AG09309 (cell line): ENCODE results near the gene CYLC1.

ENCODE experiments used
- DNase-seq: peaks from one replicate; pipeline ENCODE4 v3.0.0-alpha.2; 2010; ENCODE audit warnings: low read depth
- H3K4me3 ChIP-seq: 2 replicates; pipeline ENCODE4 v1.5.1; 2011; ENCODE audit warnings: mild to moderate bottlenecking, low read depth, low read length, moderate library complexity; ENCODE audit not compliant: control insufficient read depth
- TF ChIP-seq, protein P1 (sequence below): IDR thresholded peaks from 2 replicates; pipeline ENCODE4 v1.5.1; 2011; ENCODE audit warnings: mild to moderate bottlenecking, low read depth, low read length, inconsistent platforms; ENCODE audit not compliant: insufficient read depth, control insufficient read depth; ENCODE audit errors: missing control alignments

The CYLC1 gene

GRCh38 chrX:83906921-83907320, 46.0 kb downstream of the CYLC1 start:
- TF ChIP-seq, protein P1, sequence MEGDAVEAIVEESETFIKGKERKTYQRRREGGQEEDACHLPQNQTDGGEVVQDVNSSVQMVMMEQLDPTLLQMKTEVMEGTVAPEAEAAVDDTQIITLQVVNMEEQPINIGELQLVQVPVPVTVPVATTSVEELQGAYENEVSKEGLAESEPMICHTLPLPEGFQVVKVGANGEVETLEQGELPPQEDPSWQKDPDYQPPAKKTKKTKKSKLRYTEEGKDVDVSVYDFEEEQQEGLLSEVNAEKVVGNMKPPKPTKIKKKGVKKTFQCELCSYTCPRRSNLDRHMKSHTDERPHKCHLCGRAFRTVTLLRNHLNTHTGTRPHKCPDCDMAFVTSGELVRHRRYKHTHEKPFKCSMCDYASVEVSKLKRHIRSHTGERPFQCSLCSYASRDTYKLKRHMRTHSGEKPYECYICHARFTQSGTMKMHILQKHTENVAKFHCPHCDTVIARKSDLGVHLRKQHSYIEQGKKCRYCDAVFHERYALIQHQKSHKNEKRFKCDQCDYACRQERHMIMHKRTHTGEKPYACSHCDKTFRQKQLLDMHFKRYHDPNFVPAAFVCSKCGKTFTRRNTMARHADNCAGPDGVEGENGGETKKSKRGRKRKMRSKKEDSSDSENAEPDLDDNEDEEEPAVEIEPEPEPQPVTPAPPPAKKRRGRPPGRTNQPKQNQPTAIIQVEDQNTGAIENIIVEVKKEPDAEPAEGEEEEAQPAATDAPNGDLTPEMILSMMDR: no peak
- no peak for DNase-seq
- no peak overlapping the region for H3K4me3 ChIP-seq

- no peak for DNase-seq
- no peak overlapping the region for H3K4me3 ChIP-seq
- TF ChIP-seq, protein P1: peak; percentile 40
Measured at GRCh38 chrX:83916525-83916924, 55.6 kb downstream of the CYLC1 start.

DNA sequence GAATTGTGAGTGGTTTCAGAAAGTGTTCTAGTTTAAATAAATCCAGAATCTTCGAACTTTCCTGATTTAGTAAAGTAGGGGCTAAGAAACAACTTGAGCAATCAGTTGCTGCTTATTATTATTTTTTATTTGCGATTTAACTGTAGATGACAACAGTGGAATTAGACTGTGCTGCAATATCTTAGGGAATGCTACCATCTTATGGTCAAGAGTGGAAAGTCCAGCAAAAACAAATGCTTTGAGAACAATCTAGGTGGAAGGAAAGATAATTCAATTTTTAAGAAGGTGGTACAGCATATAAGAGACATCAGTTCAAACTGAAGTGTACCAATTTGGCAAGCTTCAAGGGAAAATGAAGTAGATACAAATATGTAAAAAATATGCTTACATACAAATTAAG, 73.3 kb downstream of the CYLC1 start:
- TF ChIP-seq, protein P1: no peak
- H3K4me3 ChIP-seq: no peak overlapping the region
- DNase-seq: no peak
